ENCODE results near the gene GPR87. TPM values are rescaled to one million over a fixed set of nuclear protein-coding genes. Genes with fewer than 3 reads are reported as not detected.
A peak's percentile ranks its signal among the peaks of the same experiment; 100 is the strongest.

Gene GPR87, protein sequence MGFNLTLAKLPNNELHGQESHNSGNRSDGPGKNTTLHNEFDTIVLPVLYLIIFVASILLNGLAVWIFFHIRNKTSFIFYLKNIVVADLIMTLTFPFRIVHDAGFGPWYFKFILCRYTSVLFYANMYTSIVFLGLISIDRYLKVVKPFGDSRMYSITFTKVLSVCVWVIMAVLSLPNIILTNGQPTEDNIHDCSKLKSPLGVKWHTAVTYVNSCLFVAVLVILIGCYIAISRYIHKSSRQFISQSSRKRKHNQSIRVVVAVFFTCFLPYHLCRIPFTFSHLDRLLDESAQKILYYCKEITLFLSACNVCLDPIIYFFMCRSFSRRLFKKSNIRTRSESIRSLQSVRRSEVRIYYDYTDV
- 4.1 TPM for total RNA-seq (ENCODE audit: insufficient read depth, low replicate concordance)

DNA sequence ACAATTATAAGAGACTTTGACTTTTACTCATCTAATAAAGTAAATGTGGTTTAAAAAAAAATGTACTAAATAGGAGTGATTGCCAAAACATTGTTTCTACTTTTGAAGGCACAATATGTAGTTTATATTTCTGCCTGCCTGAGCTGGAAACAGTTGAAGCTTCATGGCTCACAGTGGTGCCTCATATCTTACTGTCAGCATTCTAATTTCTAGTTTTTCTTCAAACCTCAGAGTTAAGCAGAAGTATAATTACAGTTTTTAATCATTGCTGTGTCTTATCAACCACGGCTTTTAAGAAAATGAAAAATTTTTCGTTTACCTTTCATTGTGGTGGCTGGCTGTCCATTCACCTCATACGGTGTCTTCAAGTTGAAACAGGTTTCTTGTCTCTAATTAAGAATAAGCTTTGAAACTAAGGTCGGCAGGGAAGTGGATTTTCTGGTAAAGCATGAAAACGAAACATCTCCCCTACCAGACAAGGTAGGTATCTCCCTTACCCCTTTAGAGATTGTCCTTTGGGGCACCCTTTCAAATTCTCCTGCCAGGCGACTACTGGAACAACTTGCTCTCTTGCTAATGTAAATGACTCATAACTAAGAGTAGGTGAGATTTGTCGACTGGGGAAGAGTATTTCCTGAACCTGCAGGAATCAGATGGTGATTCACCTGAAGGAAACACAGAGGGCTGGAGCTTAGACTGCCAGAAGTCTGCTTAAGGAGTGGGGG, at the start of gene GPR87:
GPR87 (minus strand) TSS at position 554 of the 725 bp plus-strand sequence. CDS start 16,720 bp downstream, outside the sequence.
- peak; percentile 73 for DNase-seq (ENCODE audit: low spot score)

DNA sequence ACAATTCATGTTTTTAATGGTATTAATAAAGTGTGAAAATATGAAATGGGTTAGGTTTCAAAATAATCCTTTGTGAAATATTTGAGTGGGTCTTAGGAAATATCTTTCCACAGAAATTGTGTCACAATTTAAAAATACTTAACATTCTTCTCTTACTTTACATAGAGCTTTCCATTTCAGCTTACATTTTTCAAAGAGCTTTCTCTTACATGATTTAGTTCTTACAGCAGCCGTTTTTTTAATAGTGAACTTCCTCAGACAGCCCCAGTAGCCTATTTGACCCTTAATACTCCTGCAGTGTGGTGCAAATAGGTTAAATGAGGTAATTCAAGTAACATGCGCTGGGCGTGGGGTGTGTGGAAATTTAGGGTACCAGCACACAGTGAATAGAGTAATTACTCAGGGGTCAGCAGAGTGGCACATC, 46.1 kb upstream of the GPR87 start:
- DNase-seq (ENCODE audit: low spot score), result no peak

DNA sequence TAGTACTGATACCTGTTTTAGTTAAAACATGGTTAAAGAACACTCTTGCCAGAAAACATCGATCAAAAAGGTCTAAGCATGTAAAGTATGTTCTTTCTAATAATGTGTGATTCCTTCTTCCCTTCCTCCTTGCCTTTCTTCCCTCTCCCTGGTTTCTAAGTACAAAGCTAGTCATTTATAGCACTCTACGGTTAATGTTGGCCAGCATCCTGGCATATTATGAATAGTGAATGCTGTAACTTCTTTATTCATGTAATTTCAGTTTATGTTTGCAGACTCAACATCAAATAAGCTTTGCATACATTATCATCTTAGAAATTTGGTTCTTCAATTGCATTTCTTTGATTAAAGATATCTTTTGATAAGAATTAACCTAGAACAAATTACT, 40.8 kb upstream of the GPR87 start:
- DNase-seq (ENCODE audit: low spot score), result no peak

DNA sequence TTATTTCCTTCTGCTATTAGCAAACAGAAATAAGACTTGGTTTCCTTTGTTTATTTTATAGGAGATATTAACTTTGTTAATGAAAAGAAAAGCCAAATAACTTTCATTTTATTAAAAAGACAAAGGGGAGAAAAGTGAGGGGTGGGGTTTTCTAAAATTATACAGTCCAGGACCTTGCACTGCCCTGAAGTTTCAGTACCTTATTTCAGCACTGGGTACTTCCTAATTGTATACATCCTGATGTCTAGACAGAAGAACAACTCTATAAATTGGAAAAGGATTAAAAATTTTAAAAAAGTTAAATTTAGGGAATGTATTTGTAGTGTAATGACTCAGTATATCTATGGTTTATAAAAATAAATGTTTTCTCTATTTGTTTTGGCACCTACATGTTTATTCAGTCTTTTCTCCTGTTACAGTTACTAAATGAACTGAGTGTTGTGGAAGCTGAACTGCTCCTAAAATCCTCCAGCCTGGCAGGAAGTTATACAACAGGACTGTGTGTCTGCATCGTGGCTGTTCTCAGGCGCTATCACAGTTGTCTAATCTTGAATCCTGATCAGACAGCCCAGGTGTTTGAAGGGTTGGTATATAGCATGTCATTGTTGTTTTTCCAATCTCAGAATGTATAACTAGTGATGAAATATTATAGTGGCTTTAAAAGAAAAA, 40.3 kb upstream of the GPR87 start:
- DNase-seq (ENCODE audit: low spot score), result peak; percentile 23

DNA sequence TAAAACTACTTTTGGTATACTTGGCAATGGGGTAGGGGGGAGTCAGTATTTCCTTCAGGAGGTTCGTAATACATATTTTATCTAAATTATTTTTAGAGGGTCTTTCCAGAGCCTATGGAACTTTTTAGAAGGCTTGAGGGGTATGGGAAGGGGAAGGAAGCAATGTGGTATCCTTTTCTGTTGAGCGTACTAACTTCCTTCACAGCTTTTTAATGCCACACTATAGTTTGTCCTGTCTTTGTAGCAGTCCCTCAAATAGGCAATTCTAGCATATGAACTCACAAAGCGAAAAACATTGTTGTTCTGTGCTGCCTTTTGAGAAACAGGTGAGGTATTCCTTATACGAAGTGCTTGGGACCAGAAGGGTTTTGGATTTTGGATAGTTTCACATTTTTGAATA, 35.0 kb upstream of the GPR87 start:
- no peak for DNase-seq (ENCODE audit: low spot score)

DNA sequence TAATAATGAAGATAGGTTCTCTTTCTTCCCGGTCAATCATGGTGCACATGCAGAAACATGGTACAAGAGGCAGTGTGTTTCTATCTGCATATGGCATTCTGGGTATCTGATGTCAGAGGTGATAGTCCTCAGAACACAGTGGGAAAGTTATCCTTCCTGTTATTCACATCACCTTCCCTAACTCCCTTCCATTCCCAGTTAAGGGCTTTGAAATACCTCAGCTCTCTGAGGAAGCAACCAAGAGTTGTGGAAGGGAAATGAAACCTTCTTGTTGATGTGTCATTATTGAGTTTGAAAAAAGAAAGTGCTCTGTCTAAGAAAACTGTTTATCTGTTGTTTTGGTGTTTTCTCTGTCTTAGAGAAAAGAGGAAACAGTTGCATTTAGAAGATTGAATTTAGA, 34.6 kb upstream of the GPR87 start:
- no peak for DNase-seq (ENCODE audit: low spot score)

DNA sequence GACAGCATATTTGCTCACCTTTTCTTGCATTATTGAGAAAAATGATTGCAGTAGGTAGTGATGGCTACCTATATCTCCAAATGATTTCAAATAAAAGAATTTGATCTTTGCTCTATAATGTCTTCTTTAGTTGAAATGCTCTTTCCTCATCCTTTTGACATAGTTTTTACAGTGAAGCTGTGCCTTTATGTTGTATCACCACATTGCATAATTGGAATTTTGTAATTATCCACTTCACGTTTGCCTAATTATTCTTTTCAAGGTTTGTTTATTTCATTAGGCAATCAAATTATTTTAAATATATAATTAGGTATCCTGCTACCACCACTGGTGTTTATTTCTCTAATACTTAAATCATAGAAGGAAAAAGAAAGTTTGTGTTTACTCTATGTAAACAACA, 34.0 kb upstream of the GPR87 start:
- DNase-seq (ENCODE audit: low spot score), result no peak

DNA sequence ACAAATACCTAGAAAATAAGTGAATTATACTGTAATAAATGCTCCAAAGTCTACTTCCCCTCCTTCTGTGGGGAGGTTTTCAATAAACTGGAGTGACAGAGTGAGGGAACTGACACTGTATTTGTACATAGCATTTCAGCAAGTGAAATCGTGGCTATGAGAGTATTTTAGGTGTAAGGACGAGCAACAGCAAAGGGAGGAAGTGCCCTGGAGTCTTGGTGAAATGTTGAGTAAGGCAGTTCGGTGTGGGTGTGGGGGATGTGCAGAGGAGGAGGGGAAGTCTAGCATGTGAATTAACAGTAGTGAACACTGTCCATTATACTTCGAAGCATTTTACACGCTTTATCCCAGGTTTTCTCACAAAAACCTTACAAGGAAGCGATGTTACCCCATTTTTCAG, 30.8 kb upstream of the GPR87 start:
- DNase-seq (ENCODE audit: low spot score), result peak; percentile 42

DNA sequence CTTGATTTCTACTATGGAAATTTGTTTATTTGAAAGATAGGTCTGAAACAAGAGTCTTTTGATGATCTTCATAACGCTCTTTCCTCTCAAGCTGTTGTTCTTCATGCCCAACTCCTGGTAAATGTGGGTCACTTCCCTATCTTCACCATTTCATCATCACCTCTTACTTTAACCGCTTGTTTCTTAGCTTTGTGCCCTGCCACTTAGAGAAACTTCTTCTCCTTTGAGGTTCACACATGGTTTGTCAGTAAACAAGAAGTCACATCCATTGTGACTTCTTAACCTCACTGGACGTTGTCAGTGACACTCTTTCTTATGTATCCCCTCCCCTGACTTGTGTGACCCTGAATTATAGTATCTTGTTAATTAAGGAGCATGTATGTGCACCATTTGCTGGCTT, 29.7 kb upstream of the GPR87 start:
- DNase-seq (ENCODE audit: low spot score), result peak; percentile 44

DNA sequence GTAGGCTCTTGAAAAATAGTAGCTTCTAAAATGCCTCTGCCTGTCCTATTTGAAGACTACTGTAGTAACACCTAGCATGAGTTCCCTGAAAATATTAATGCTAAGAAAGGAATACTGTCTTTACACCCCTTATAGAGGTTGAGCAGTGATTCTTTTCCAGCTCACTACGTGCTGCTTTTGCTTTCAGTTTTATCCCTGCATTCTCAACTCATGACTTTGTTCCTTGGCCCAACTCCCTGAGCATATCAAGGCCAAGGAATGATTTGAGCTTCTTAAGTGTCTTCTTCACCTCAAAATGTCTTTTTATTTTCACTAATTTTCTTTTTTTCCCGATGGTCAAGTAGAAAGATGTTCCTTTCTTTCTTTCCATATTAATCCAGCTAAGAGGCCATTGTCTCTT, 29.2 kb upstream of the GPR87 start:
- peak; percentile 79 for DNase-seq (ENCODE audit: low spot score)

DNA sequence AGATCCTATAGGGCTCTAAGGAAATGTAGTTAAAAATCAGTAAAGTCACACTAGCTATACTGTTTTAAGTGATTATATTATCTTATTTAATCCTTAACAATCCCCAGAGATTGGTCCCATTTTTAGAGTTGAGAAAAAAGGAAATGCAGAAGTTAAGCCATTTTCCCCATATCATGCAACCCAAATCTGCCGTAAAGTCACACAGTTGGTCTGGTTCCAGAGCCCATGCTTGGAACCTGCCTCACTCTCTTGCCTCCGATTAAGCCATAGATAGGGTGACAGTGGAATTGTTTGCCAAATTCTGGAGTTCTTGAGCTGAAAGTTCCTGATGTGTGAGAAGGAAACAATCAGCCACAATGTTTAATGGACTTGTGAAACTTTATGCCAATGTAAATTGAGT, 15.1 kb upstream of the GPR87 start:
- no peak for DNase-seq (ENCODE audit: low spot score)

DNA sequence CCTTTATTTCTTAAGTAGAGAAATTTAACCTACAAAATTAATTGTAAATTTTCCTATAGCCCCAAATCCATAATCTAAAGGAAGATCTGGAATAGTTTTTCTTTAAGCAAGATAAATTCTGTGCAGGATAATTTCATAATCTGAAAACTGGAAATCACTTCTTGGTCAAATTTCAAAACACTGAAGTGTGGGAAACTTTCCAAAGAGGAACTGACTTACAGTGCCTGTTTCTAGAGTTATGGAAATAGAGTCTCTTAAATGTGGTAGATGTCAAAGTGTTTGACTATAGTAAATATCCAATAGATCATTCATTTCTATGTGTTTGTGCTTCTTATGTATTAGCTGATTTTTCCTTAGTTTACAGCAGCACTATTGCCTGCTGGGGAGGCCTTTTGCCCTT, 14.3 kb upstream of the GPR87 start:
- DNase-seq (ENCODE audit: low spot score), result peak; percentile 37

DNA sequence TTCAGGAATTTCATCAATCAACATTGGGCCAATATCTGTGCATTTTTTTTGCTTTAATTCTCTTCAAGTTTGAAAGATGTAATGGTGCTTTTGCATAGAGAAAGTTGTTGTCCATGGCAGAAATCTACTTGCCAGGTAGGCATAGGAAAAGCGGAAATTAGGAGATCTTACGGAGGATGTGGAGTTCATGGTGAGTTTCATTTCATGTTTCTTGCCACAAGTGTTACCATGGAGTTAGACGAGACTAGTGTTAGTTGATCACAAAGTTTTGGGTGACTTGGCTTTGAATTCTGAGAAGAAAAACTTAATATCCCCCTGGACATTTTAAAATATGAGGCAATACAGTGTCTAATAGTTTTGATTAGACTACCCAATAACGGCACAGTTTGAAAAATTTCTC, 13.8 kb upstream of the GPR87 start:
- no peak for DNase-seq (ENCODE audit: low spot score)

DNA sequence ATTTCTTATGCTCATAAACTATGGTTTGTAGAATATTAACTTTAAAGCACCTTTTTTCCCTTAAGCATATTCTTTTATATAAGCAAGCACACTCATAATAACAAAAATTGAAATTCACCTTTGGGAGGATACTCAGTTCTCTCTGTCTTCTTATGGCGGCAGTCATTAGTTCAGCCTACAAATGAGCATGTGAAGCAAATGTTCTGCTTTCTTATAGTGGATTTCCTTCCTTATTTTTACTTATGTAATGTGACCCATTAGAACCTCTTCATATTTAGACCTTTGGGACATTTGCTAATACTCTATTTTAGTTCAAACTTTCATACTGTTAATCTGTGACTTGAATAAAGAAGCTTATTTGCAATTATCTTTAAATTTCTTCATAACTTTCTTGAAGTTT, 12.7 kb upstream of the GPR87 start, which contains the start of gene P2RY13:
P2RY13 (minus strand) TSS at position 187 of the 400 bp plus-strand sequence; CDS start at position 166, 21 bp downstream.
- no peak for DNase-seq (ENCODE audit: low spot score)

DNA sequence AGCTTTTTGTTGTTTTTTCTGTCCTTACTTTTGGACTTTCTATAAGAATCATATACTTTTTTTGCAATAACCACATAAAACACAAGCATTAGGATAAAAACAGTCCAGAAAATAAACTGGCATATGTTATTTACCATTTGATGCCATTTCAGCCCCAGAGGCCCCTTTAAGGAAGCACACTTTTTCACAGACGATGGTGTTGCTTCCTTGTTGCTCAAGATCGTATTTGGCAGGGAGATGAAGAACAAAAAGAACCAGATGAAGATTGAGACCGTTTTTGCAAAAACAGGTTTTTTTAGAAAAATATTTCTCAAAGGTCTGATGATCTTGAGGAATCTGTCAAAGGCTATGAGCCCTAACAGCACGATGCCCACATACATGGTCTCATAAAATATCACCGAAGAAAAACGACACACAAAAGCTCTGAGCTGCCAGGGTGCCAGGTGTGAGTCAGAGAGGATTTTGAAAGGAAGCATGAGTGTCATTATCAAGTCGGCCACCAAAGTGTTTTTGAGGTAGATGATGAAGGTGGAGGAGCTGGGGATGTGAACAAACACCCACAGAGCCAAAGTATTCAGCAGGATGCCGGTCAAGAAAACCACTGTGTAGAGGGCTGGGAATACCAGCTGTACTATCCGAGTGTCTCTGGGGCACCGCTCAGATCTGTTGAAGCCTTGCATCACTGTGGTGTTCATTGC, 11.8 kb upstream of the GPR87 start:
- DNase-seq (ENCODE audit: low spot score), result no peak

DNA sequence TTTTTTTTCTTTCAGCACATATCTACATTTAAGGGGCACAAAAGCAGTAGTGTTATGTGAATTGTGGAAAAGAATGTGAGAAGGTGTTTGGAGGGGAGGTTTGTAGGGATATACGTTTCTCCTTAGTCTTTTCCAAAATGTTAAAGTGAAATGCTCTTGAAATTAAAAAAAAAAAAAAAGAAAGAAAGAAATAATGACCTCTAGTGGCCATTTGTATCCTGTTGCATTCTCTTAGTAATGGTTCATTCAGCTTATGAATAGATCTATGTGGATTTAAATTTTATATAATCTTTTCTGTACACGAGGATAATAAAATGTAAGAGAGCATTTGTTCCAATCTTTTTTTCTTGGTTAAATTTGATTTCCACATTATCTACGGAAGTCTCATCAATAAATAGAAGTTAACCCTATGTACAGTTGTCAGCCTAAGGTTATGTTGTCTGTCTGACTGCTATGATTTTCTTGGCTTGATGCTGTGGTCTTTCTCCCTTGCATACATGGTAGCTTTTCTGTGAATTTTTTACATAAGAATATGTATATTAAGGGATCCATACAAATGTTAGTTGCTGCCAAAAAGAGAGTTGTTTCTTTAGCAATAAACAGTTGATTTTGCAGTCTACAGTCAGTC, 11.1 kb upstream of the GPR87 start:
- peak; percentile 47 for DNase-seq (ENCODE audit: low spot score)

DNA sequence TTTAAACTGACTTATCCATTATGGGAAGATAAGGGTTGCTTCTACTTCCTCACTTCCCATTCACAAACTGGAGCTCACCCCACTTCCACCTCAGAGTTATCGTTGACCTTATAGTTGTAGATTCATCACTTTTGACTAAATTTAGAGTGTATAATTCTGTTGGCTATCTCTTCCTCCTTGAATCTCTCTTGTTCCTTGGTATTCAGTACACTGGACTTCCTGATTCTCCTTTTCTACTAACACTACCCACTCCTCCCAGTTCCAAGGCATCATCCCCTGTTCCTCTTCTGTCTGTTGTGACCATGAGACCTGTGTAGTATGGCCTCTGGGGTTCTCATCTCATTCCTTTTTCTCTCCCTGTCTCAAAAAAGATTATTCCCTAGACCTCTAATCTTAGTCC, 5.9 kb upstream of the GPR87 start:
- no peak for DNase-seq (ENCODE audit: low spot score)

DNA sequence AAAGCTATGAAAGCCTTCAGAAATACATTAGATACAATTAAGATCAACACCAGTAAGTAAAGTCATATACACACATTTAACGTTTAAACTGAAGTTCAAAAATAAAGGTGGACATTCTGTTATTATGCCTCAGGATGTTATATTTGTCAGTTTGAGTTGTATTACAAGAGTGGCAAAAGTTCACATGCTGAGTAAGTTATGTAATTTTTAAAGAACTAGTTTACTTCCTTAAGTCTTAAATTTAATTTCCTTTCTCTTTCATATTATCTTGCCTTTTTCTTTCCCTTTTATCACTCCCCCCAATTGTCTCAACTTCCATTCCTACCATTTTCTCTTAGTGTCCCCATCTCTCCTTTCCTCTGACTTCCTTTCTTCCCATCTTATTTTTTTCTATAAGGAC, 4.9 kb upstream of the GPR87 start:
- DNase-seq (ENCODE audit: low spot score), result no peak

DNA sequence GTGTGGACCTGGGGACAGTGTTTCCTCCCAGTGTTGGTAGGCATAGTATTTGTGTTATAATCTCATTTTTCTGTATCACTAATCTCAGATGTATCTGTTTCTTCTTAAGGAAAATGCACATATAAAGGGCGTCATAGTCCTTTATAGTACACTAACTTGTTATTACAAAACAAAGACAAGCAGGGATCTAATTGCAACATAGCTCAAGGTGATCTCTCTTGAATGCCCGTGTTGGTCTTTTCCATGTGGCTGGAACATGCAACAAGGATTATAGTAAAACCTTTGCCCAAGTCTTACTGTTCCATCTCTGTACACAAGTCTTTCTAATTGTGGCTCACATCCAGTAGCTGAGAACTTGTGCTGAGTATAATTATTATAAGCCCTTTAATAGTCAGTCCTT, 3.5 kb upstream of the GPR87 start:
- DNase-seq (ENCODE audit: low spot score), result no peak

DNA sequence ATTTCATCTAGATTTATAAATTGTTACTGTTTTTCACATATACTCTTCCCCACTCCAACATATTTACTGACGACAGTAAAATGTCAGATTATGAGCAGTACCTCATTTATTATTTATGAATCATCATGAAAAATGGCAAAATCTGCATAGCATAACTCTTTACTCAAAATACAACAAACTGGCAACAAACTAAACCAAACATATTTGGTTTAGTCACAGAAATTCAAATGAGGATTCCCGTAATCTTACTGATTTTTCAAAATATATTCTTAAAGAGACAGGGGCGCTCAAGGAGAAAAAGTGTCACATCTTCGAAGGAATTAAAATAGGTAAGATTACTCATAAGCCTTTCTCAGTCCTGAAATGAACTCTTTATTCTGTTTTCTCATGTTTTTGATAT, 3.0 kb upstream of the GPR87 start:
- DNase-seq (ENCODE audit: low spot score), result no peak

DNA sequence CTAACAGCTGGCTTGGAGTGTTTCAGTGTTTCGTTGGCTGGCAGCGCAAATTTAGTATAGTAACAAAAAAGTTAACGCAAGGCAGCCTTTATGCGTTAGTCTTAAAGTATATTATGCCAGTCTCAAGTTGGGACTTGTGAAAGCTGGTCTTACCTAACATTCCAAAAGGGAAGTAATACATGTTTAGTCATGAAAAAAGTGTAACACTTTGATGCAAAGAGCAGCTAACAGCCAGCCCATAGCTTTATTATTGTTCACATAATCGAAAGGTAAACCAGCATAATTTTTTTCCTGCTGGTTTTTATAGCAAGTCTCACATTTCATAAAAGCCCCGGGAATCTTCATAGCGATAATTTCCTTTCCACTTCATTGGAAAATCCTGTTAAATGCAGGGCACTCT, 2.4 kb upstream of the GPR87 start:
- DNase-seq (ENCODE audit: low spot score), result no peak

Measured in umbilical cord (tissue), 2 donors.